Kidney glomerular epithelial cell (primary cell): ENCODE data around the gene SMCR8.
A peak's percentile ranks its signal among the peaks of the same experiment; 100 is the strongest.
"Not testable (repeated sequence)": the region's sequence is repeated elsewhere in the genome, so short reads cannot be mapped to it uniquely, and the experiment has no call there.

ENCODE experiments used
- DNase-seq: peaks from one replicate; lab custom pipeline; 2025; lab: John Stamatoyannopoulos, UW

SMCR8 gene

GRCh38 chr17:18361837-18362697, 47.0 kb downstream of the SMCR8 start:
- no peak for DNase-seq

- DNase-seq: peak; percentile 70
These were observed 47.6 kb downstream of the SMCR8 start for GRCh38 chr17:18362698-18363100.

DNA sequence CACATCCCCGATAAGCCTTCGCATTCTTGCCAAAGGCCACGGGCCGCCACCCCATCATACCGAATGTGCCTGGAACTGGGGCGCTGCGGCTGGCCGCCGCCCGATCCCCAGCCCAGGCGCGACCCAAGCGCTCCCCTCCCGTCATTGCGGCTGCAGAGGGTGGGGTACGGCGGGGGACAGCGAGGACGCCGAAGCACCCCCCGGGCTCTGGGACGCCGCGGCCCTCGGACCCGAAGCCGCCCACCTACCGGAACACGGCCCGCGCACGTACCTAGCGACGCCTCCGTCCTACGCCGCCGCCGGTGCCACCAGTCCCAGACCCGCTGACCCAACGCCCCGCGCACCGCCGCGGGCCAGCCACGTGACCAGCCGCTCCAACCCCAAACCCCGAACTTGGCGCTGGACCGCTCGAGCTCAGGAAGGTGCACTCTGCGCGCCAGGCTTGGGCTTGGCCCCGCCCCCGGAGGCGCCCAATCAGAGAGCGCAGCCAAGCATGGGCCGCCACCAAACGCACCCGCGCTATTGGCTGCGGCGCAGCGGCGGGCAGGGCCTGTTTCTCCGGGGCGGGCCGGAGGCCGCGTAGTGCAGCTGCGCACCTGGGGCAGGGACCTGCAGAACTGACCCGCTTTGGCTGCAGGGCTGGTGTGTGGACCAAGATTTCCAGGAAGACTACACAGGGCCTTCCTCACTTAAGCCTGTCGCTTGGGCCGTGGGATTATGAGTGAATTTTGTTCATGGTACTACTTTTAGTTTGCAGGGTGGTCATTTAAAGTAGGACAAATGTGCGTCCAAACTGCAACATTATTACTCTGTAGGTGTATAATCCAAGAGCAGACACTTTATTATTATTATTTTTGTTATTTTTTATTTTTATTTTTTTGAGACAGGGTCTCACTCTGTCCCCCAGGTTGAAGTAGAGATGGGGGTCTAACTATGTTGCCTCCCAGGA, 48.3 kb downstream of the SMCR8 start, which contains the start of gene SHMT1:
SHMT1 (minus strand) TSS at position 450 of the 949 bp plus-strand sequence. CDS start 7,569 bp downstream, outside the sequence.
- peak; percentile 70 for DNase-seq

DNA sequence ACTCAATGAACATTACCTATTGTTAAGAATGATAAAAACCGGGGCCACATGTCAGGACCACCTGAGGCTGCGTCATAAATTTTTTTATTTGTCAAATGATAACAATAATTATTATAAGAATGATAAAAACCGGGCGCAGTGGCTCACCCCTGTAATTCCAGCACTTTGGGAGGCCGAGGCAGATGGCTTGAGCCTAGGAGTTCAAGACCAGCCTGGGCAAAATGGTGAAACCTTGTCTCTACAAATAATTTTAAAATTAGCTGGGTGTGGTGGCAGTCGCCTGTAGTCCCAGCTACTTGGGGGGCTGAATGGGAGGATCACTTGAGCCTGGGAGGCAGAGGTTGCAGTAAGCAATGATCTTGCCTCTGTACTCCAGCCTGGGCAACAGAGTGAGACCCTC, 49.1 kb downstream of the SMCR8 start:
- no peak for DNase-seq

DNA sequence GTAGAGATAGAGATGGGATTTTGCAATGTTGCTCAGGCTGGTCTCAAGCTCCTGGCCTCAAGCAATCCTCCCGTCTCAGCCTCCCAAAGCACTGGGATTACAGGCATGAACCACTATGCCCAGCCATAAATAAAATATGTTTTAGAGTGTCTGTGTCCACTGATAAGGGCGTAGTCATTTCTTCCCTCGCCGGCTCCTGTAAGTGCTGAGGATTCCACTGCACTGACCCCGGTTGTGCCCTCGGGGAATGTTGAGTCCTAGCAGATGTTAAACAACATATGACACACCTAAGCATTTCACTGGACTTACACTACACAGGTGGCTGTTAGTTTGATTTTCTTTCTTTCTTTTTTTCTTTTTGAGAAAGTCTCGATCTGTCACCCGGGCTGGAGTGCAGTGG, 53.9 kb downstream of the SMCR8 start:
- DNase-seq: no peak

GRCh38 chr17:18370761-18371160, 55.7 kb downstream of the SMCR8 start:
- DNase-seq: no peak

DNA sequence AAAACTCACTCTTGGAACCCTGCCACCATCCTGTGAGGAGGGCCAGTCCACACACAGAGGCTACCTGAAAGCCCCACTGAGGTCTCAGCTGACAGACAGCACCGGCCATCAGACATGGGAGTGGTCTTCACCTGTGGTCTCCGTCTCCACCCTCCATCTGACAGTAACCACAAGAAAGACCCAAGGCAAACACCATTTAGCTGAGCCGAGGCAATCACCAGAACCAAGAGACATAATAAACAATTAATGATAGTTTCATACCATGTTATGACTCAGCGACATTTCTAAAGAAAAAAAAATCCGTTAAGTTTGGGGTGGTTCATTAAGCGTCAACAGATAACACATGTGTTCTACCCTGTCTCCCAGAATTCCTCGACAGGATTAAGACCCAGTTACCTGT, 56.4 kb downstream of the SMCR8 start:
- DNase-seq: no peak

GRCh38 chr17:18373181-18373580, 58.1 kb downstream of the SMCR8 start:
- DNase-seq: not testable (repeated sequence)

DNA sequence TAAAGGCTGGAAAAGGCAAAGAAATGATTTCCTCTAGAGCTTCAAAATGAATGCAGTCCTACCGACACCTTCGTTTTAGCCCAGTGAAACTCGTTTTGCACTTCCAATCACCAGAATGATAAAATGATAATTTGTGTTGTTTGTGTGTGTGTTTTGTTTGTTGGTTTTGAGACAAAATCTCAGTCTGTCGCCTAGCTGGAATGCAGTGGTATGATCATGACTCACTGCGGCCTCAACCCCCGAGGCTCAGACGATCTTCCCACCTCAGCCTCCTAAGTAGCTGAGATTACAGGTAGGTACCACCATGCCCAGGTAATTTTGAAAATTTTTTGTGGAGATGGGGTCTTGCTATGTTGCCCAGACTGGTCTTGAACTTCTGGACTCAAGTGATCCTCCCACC, 59.1 kb downstream of the SMCR8 start:
- no peak for DNase-seq
